Ishikawa (cell line): Measurements from ENCODE around the gene ARMC3.

Experiments used
- CREB1 ChIP-seq: IDR thresholded peaks from 2 replicates; pipeline ENCODE4 v1.6.1; 2012; ENCODE audit warnings: low read depth
- NFIC ChIP-seq: IDR thresholded peaks from 2 replicates; pipeline ENCODE4 v1.6.1; 2012
- RAD21 ChIP-seq: IDR thresholded peaks from 2 replicates; pipeline ENCODE4 v1.6.1; 2012; ENCODE audit warnings: low read depth
- TAF1 ChIP-seq: IDR thresholded peaks from 2 replicates; pipeline ENCODE4 v1.6.1; 2012; ENCODE audit warnings: low read depth, mild to moderate bottlenecking
- TCF12 ChIP-seq: IDR thresholded peaks from 2 replicates; pipeline ENCODE4 v1.6.1; 2012; ENCODE audit warnings: low read depth
- TF ChIP-seq, protein P1 (sequence below): IDR thresholded peaks from 2 replicates; pipeline ENCODE4 v1.6.1; 2012; ENCODE audit warnings: low read depth, mild to moderate bottlenecking
- TF ChIP-seq, protein P2 (sequence below): IDR thresholded peaks from 2 replicates; pipeline ENCODE4 v1.6.1; 2012

GRCh38 chr10:23040002-23040401 is 112.1 kb downstream of the ARMC3 start:
- TF ChIP-seq, protein P1, sequence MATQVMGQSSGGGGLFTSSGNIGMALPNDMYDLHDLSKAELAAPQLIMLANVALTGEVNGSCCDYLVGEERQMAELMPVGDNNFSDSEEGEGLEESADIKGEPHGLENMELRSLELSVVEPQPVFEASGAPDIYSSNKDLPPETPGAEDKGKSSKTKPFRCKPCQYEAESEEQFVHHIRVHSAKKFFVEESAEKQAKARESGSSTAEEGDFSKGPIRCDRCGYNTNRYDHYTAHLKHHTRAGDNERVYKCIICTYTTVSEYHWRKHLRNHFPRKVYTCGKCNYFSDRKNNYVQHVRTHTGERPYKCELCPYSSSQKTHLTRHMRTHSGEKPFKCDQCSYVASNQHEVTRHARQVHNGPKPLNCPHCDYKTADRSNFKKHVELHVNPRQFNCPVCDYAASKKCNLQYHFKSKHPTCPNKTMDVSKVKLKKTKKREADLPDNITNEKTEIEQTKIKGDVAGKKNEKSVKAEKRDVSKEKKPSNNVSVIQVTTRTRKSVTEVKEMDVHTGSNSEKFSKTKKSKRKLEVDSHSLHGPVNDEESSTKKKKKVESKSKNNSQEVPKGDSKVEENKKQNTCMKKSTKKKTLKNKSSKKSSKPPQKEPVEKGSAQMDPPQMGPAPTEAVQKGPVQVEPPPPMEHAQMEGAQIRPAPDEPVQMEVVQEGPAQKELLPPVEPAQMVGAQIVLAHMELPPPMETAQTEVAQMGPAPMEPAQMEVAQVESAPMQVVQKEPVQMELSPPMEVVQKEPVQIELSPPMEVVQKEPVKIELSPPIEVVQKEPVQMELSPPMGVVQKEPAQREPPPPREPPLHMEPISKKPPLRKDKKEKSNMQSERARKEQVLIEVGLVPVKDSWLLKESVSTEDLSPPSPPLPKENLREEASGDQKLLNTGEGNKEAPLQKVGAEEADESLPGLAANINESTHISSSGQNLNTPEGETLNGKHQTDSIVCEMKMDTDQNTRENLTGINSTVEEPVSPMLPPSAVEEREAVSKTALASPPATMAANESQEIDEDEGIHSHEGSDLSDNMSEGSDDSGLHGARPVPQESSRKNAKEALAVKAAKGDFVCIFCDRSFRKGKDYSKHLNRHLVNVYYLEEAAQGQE, result no peak
- TF ChIP-seq RAD21, result no peak
- TF ChIP-seq, protein P2, sequence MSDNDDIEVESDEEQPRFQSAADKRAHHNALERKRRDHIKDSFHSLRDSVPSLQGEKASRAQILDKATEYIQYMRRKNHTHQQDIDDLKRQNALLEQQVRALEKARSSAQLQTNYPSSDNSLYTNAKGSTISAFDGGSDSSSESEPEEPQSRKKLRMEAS, result no peak
- no peak for TF ChIP-seq TCF12
- TF ChIP-seq CREB1, result no peak
- TF ChIP-seq TAF1, result no peak
- TF ChIP-seq NFIC, result no peak
